Measurements from ENCODE around the gene SLC16A12.
"Not testable (repeated sequence)": the region's sequence is repeated elsewhere in the genome, so short reads cannot be mapped to it uniquely, and the experiment has no call there.

Gene SLC16A12

DNA sequence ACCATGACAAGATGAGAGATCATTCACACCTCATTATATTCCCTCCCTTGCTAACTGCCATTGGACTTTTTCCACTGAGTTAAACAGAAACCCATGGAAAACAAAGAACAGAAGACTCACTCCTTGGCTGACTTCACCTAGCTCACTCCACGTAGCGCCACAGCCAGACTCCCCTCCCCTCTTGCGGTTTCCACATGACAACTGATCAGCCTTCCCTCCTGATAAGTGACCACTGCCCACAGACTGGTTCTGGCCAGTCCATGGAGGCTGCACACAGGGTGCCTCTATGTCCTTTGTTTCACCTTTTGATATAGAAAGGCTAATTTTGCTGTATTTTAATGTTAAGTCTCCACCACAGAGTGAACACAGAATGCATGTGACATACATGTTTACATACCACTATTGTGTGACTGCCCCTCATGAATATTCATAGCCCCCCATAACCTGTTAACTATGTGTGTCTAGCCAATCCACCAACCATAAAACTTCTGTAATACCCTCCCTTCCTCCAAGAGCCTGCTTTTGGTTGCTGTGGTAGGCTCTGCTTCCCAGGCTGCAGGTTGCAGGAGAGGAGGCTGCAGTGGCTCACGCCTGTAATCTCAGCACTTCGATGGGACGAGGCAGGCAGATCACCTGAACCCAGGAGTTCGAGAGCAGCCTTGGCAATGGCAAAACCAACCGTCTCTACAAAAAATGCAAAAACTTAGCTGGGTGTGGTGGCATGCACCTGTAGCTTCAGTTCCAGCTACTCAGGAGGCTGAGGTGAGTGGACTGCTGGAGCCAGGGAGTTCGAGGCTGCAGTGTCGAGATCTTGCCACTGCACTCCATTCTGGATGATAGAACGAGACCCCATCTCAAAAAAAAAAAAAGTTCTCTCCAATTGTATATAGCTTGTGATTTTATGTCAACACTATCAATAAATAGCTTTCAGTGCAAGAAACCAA, 131.0 kb downstream of the SLC16A12 start:
- Histone ChIP-seq H3K27me3 (ENCODE audit: control insufficient read depth, insufficient read depth, low read length) (no peaks in the 10 kb centered on the region), H3K36me3 (ENCODE audit: control insufficient read depth, insufficient read depth, low read length) (no peaks in the 10 kb centered on the region), H3K9ac (ENCODE audit: low read depth, low read length) (no peak overlapping the region), H3K9me3 (ENCODE audit: control insufficient read depth, insufficient read depth, low read length) (no peaks in the 10 kb centered on the region), H3K27ac (ENCODE audit: low read depth, low read length) (no peak overlapping the region), H3K4me3 (ENCODE audit: low read depth, low read length) (no peak overlapping the region), H3K4me1 (ENCODE audit: control insufficient read depth, insufficient read depth, low read length) (no peaks in the 10 kb centered on the region)

GRCh38 chr10:89403043-89403442, 132.4 kb downstream of the SLC16A12 start:
- H3K27me3 ChIP-seq (ENCODE audit: control insufficient read depth, insufficient read depth, low read length) = no peaks in the 10 kb centered on the region
- no peak overlapping the region for H3K9ac ChIP-seq (ENCODE audit: low read depth, low read length)
- no peaks in the 10 kb centered on the region for H3K36me3 ChIP-seq (ENCODE audit: control insufficient read depth, insufficient read depth, low read length)
- no peak overlapping the region for H3K27ac ChIP-seq (ENCODE audit: low read depth, low read length)
- H3K4me1 ChIP-seq (ENCODE audit: control insufficient read depth, insufficient read depth, low read length) = no peaks in the 10 kb centered on the region
- H3K4me3 ChIP-seq (ENCODE audit: low read depth, low read length) = no peak overlapping the region
- H3K9me3 ChIP-seq (ENCODE audit: control insufficient read depth, insufficient read depth, low read length) = no peaks in the 10 kb centered on the region

DNA sequence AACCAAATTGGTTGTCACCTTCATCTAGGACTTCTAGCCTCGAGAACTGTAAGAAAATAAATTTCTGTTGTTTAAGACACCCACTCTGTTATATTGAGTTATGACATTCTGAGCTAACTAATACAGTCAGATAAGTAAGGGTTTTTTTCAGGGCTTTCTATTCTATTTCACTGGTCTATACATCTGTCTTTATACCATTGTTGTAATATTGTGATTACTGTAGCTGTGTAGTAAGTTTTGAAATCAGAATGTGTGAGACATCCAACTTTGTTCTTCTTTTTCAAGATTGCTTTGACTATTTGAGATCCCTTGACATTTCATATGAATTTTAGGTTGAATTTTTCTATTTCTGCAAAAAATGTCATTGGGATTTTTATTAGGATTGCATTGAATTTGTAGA, 135.4 kb downstream of the SLC16A12 start:
- Histone ChIP-seq H3K9me3 (ENCODE audit: control insufficient read depth, insufficient read depth, low read length) (no peaks in the 10 kb centered on the region), H3K9ac (ENCODE audit: low read depth, low read length) (no peak overlapping the region), H3K4me1 (ENCODE audit: control insufficient read depth, insufficient read depth, low read length) (no peaks in the 10 kb centered on the region), H3K27me3 (ENCODE audit: control insufficient read depth, insufficient read depth, low read length) (no peaks in the 10 kb centered on the region), H3K36me3 (ENCODE audit: control insufficient read depth, insufficient read depth, low read length) (no peaks in the 10 kb centered on the region), H3K27ac (ENCODE audit: low read depth, low read length) (no peak overlapping the region), H3K4me3 (ENCODE audit: low read depth, low read length) (no peak overlapping the region)

DNA sequence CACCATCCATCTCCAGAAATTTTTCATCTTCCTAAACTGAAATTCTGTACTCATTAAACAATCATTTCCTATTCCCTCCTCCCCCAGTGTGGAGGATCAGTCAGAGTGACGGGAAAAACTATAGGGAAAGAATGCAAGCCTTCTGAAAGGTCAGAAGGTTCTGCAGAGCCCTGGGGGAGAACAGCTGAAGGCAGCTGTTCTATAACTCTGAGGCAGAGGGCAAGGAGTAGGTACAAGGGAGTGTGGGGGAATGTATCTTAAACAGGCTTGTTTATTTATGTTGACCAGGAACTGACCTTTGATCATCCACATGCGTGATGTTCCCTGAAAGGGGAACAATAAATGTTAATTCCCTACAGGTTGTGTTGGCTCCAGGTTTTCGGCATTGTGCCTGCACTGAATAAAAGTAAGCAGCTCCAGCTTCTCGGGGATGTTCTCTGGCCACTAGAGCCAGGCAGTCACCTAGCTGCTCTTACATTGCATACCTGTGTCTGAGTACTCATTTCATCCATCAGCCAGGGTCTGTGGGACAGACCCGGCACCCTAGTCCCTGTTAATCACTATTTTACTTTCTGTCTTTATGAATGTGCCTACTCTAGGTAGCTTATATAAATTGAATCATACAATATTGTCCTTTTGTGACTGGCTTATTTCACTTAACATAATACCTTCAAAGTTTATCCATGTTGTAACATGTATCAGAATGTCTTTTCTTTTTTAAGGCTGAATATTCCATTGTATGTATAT, 137.2 kb downstream of the SLC16A12 start:
- Histone ChIP-seq H3K9ac (ENCODE audit: low read depth, low read length) (no peak overlapping the region), H3K4me3 (ENCODE audit: low read depth, low read length) (no peak overlapping the region), H3K9me3 (ENCODE audit: control insufficient read depth, insufficient read depth, low read length) (no peaks in the 10 kb centered on the region), H3K27ac (ENCODE audit: low read depth, low read length) (no peak overlapping the region), H3K4me1 (ENCODE audit: control insufficient read depth, insufficient read depth, low read length) (0 out of 2 replicates have a peak, but pooled peaks cover under 1% of the 10 kb centered on the region), H3K27me3 (ENCODE audit: control insufficient read depth, insufficient read depth, low read length) (no peaks in the 10 kb centered on the region), H3K36me3 (ENCODE audit: control insufficient read depth, insufficient read depth, low read length) (no peaks in the 10 kb centered on the region)

DNA sequence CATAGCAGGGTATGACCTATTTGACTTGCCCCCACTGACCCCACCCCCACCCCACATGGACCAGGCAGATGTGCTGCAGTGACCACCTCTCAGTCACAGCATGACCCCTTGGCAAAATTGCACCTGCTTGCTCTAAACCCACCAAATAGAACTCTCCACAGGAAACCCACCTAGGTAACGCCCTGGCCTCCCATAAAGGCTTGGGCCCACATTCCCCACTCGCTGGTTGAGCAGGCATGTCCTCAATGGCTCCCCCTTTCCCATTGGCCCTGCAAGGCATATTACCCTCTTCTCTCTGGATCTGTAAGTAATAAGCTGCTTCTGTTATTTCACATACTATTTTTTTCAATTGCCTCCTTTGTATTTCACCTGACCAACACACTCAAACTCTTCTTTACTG, 140.3 kb downstream of the SLC16A12 start:
- H3K4me1 ChIP-seq (ENCODE audit: control insufficient read depth, insufficient read depth, low read length) = peaks cover 14% of the 10 kb centered on the region
- no peak overlapping the region for H3K4me3 ChIP-seq (ENCODE audit: low read depth, low read length)
- no peak overlapping the region for H3K27ac ChIP-seq (ENCODE audit: low read depth, low read length)
- no peaks in the 10 kb centered on the region for H3K36me3 ChIP-seq (ENCODE audit: control insufficient read depth, insufficient read depth, low read length)
- no peaks in the 10 kb centered on the region for H3K27me3 ChIP-seq (ENCODE audit: control insufficient read depth, insufficient read depth, low read length)
- no peak overlapping the region for H3K9ac ChIP-seq (ENCODE audit: low read depth, low read length)
- no peaks in the 10 kb centered on the region for H3K9me3 ChIP-seq (ENCODE audit: control insufficient read depth, insufficient read depth, low read length)

- no peaks in the 10 kb centered on the region for H3K27me3 ChIP-seq (ENCODE audit: control insufficient read depth, insufficient read depth, low read length)
- H3K4me1 ChIP-seq (ENCODE audit: control insufficient read depth, insufficient read depth, low read length) = peaks cover 14% of the 10 kb centered on the region
- no peak overlapping the region for H3K9ac ChIP-seq (ENCODE audit: low read depth, low read length)
- H3K36me3 ChIP-seq (ENCODE audit: control insufficient read depth, insufficient read depth, low read length) = no peaks in the 10 kb centered on the region
- H3K9me3 ChIP-seq (ENCODE audit: control insufficient read depth, insufficient read depth, low read length) = no peaks in the 10 kb centered on the region
- no peak overlapping the region for H3K27ac ChIP-seq (ENCODE audit: low read depth, low read length)
- no peak overlapping the region for H3K4me3 ChIP-seq (ENCODE audit: low read depth, low read length)
Measured at GRCh38 chr10:89393898-89394297, 141.5 kb downstream of the SLC16A12 start.

- no peak overlapping the region for H3K9ac ChIP-seq (ENCODE audit: low read depth, low read length)
- no peaks in the 10 kb centered on the region for H3K27me3 ChIP-seq (ENCODE audit: control insufficient read depth, insufficient read depth, low read length)
- H3K9me3 ChIP-seq (ENCODE audit: control insufficient read depth, insufficient read depth, low read length) = no peaks in the 10 kb centered on the region
- peaks cover 14% of the 10 kb centered on the region for H3K4me1 ChIP-seq (ENCODE audit: control insufficient read depth, insufficient read depth, low read length)
- H3K36me3 ChIP-seq (ENCODE audit: control insufficient read depth, insufficient read depth, low read length) = no peaks in the 10 kb centered on the region
- no peak overlapping the region for H3K27ac ChIP-seq (ENCODE audit: low read depth, low read length)
- no peak overlapping the region for H3K4me3 ChIP-seq (ENCODE audit: low read depth, low read length)
Measured at GRCh38 chr10:89392974-89393373, 142.4 kb downstream of the SLC16A12 start.

GRCh38 chr10:89391907-89392756, 143.3 kb downstream of the SLC16A12 start, which contains the start of gene IFIT1:
Gene IFIT1, plus strand, starts transcription at chr10:89392623. Its CDS starts 90 bp downstream, at chr10:89392713.
- H3K4me1 ChIP-seq (ENCODE audit: control insufficient read depth, insufficient read depth, low read length) = peaks cover 14% of the 10 kb centered on the region
- H3K27ac ChIP-seq (ENCODE audit: low read depth, low read length) = peak within 1 kb of the TSS; percentile 50
- H3K9me3 ChIP-seq (ENCODE audit: control insufficient read depth, insufficient read depth, low read length) = no peaks in the 10 kb centered on the region
- peak within 1 kb of the TSS; percentile 47; the same call in 1 of the 2 replicates for H3K9ac ChIP-seq (ENCODE audit: low read depth, low read length)
- peak within 1 kb of the TSS; percentile 66 for H3K4me3 ChIP-seq (ENCODE audit: low read depth, low read length)
- no peaks in the 10 kb centered on the region for H3K36me3 ChIP-seq (ENCODE audit: control insufficient read depth, insufficient read depth, low read length)
- H3K27me3 ChIP-seq (ENCODE audit: control insufficient read depth, insufficient read depth, low read length) = no peaks in the 10 kb centered on the region

DNA sequence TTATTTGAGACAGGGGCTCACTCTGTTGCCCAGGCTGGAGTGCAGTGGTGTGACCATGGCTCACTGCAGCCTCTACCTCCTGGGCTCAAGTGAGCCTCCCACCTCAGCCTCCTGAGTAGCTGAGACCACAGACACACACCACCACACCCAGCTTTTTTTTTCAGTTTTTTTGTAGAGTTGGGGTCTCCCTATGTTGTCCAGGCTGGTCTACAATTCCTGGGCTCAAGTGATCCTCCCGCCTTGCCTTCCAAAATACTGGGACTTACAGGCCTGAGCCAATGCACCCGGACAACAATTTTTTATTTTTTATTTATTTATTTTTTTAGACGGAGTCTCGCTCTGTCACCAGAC, 144.2 kb downstream of the SLC16A12 start:
- H3K9ac ChIP-seq (ENCODE audit: low read depth, low read length); H3K4me3 ChIP-seq (ENCODE audit: low read depth, low read length); H3K27ac ChIP-seq (ENCODE audit: low read depth, low read length); H3K9me3 ChIP-seq (ENCODE audit: control insufficient read depth, insufficient read depth, low read length); H3K36me3 ChIP-seq (ENCODE audit: control insufficient read depth, insufficient read depth, low read length); H3K27me3 ChIP-seq (ENCODE audit: control insufficient read depth, insufficient read depth, low read length): not testable (repeated sequence)
- H3K4me1 ChIP-seq (ENCODE audit: control insufficient read depth, insufficient read depth, low read length) = peaks cover 19% of the 10 kb centered on the region

DNA sequence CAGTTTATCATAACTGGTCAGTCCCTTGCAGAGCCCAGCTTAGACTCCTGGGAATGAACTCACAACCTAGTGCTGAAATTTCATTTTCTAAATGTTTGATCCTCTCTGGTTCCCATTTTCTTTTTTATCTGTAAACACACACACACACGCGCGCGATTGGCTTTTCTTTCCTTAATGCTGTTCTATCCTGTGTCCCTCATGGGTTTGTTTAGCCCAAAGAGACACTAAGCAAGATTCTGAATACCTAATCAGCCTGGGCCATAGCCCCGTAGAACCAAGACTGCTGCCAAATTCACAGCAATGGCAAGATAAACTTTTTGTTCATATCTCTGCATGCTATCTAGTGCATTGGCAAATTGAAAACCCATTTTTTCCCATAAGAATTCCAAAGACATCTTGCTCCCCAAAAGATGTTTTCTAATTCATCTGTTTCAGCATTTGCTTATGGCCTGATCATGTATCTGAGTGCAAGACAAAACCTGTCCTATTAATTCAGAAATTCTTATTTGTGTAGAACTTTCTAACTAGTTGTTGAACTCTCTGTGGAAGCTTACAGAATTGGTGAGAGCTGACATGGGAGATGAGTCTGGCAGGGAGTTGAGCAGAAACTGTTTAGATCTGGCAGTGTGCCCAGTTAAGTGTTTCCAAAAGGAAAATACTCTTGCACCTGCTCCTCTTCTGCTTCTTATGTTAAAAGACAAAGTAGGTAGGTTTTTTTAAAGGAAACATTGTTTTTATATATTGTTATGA, 144.7 kb downstream of the SLC16A12 start:
- Histone ChIP-seq H3K4me3 (ENCODE audit: low read depth, low read length) (no peak overlapping the region), H3K4me1 (ENCODE audit: control insufficient read depth, insufficient read depth, low read length) (peaks cover 19% of the 10 kb centered on the region), H3K9ac (ENCODE audit: low read depth, low read length) (no peak overlapping the region), H3K36me3 (ENCODE audit: control insufficient read depth, insufficient read depth, low read length) (no peaks in the 10 kb centered on the region), H3K27me3 (ENCODE audit: control insufficient read depth, insufficient read depth, low read length) (no peaks in the 10 kb centered on the region), H3K9me3 (ENCODE audit: control insufficient read depth, insufficient read depth, low read length) (no peaks in the 10 kb centered on the region), H3K27ac (ENCODE audit: low read depth, low read length) (no peak overlapping the region)
